IMR-90 (cell line): ENCODE results near the gene RIT1. TPM values are rescaled to one million over a fixed set of nuclear protein-coding genes. Genes with fewer than 3 reads are reported as not detected.

ENCODE experiments used
- ATAC-seq: fragments of 200-7000 bp; cut with Tn5 transposase; 2 replicates; pipeline ENCODE4 v1.9.1; 2020; ENCODE audit warnings: low read depth, mild to moderate bottlenecking, moderate library complexity
- BruUV-seq: library from RNA; stranded (reverse); fragments of 400-500 nt; replicated peaks from 2 replicates; lab custom pipeline; 2021; lab: Mats Ljungman, UMichigan
- CTCF ChIA-PET: fragments of 300-600 bp; formaldehyde crosslinking; extraction: SDS; loops from one replicate; lab custom pipeline; 2021; ENCODE audit warnings: antibody characterized with exemption; lab: Yijun Ruan, JAX
- POLR2A ChIA-PET: fragments of 300-600 bp; sonication (Branson Sonifier 250); formaldehyde crosslinking; loops from one replicate; lab custom pipeline; 2022; ENCODE audit warnings: antibody characterized with exemption; ENCODE audit not compliant: unreplicated experiment; lab: Charles Lee
- DNase-seq: peaks from one replicate; pipeline ENCODE4 v3.0.0; 2013
- H2AFZ ChIP-seq: replicated peaks from 2 replicates; pipeline ENCODE3; 2013; ENCODE audit warnings: low read length, mild to moderate bottlenecking; ENCODE audit not compliant: poor library complexity
- H2AK5ac ChIP-seq: 2 replicates; pipeline ENCODE4 v1.6.1; 2013; ENCODE audit warnings: low read depth, low read length, inconsistent platforms
- H2AK9ac ChIP-seq: replicated peaks from 2 replicates; pipeline ENCODE3; 2013; ENCODE audit warnings: mild to moderate bottlenecking, low read depth, low read length, moderate library complexity; ENCODE audit not compliant: poor library complexity
- H2BK120ac ChIP-seq: 2 replicates; pipeline ENCODE4 v1.6.1; 2013; ENCODE audit warnings: low read depth, low read length, inconsistent platforms
- H2BK15ac ChIP-seq: 3 replicates; pipeline ENCODE4 v1.6.1; 2013; ENCODE audit warnings: low read depth, low read length, inconsistent platforms
- H2BK20ac ChIP-seq: 2 replicates; pipeline ENCODE4 v1.6.1; 2013; ENCODE audit warnings: low read depth, mild to moderate bottlenecking, inconsistent platforms, low read length, moderate library complexity
- H2BK5ac ChIP-seq: 2 replicates; pipeline ENCODE4 v1.6.1; 2013; ENCODE audit warnings: mild to moderate bottlenecking, low read depth, low read length, inconsistent platforms; ENCODE audit not compliant: poor library complexity, severe bottlenecking
- H3K14ac ChIP-seq: replicated peaks from 2 replicates; pipeline ENCODE4 v1.6.1; 2013; ENCODE audit warnings: low read depth, low read length, inconsistent platforms
- H3K18ac ChIP-seq: 2 replicates; pipeline ENCODE4 v1.6.1; 2013; ENCODE audit warnings: low read depth, low read length, control low read depth
- H3K23ac ChIP-seq: 2 replicates; pipeline ENCODE4 v1.6.1; 2013; ENCODE audit warnings: low read depth, low read length, inconsistent platforms
- H3K27ac ChIP-seq: 2 replicates; pipeline ENCODE4 v1.5.1; 2013; ENCODE audit warnings: mild to moderate bottlenecking, control low read depth, low read length; ENCODE audit not compliant: insufficient read depth
- H3K27me3 ChIP-seq: 2 replicates; pipeline ENCODE4 v1.6.1; 2013; ENCODE audit warnings: low read length; ENCODE audit not compliant: control insufficient read depth, insufficient read depth
- H3K36me3 ChIP-seq: 2 replicates; pipeline ENCODE4 v1.6.1; 2013; ENCODE audit warnings: low read length, mixed read lengths; ENCODE audit not compliant: control insufficient read depth, insufficient read depth
- H3K4ac ChIP-seq: 2 replicates; pipeline ENCODE4 v1.6.1; 2013; ENCODE audit warnings: low read depth, low read length, inconsistent platforms
- H3K4me1 ChIP-seq: 2 replicates; pipeline ENCODE4 v1.6.1; 2013; ENCODE audit warnings: low read length, mixed read lengths; ENCODE audit not compliant: control insufficient read depth, insufficient read depth
- H3K4me2 ChIP-seq: 2 replicates; pipeline ENCODE4 v1.6.1; 2013; ENCODE audit warnings: low read depth, mild to moderate bottlenecking, control low read depth, low read length, moderate library complexity
- H3K4me3 ChIP-seq: 2 replicates; pipeline ENCODE4 v1.5.1; 2013; ENCODE audit warnings: low read depth, mild to moderate bottlenecking, control low read depth, low read length, moderate library complexity; ENCODE audit not compliant: insufficient read depth
- H3K56ac ChIP-seq: 2 replicates; pipeline ENCODE4 v1.6.1; 2013; ENCODE audit warnings: low read length, inconsistent platforms; ENCODE audit not compliant: insufficient read depth; ENCODE audit errors: extremely low read depth
- H3K79me1 ChIP-seq, 2 experiments: 2 replicates each; pipeline ENCODE4 v1.6.1; 2013; ENCODE audit warnings: low read length in 2 of 2, inconsistent platforms in 1 of 2, low read depth in 1 of 2
- H3K9ac ChIP-seq: 2 replicates; pipeline ENCODE4 v1.6.1; 2013; ENCODE audit warnings: low read depth, low read length, control low read depth
- H3K9me1 ChIP-seq: 2 replicates; pipeline ENCODE4 v1.6.1; 2013; ENCODE audit warnings: low read length, inconsistent platforms; ENCODE audit not compliant: insufficient read depth
- H3K9me3 ChIP-seq: 2 replicates; pipeline ENCODE4 v1.6.1; 2013; ENCODE audit warnings: low read length; ENCODE audit not compliant: control insufficient read depth, insufficient read depth
- H4K20me1 ChIP-seq: 2 replicates; pipeline ENCODE4 v1.6.1; 2013; ENCODE audit warnings: low read length, inconsistent platforms; ENCODE audit not compliant: insufficient read depth
- H4K5ac ChIP-seq: 2 replicates; pipeline ENCODE4 v1.6.1; 2013; ENCODE audit warnings: mild to moderate bottlenecking, low read depth, low read length, control low read depth
- H4K8ac ChIP-seq, 2 experiments: 2 replicates each; pipeline ENCODE4 v1.6.1; 2013; ENCODE audit warnings: low read depth in 2 of 2, low read length in 2 of 2, control low read depth in 1 of 2, inconsistent platforms in 1 of 2
- H4K91ac ChIP-seq: 2 replicates; pipeline ENCODE4 v1.6.1; 2013; ENCODE audit warnings: low read depth, low read length, inconsistent platforms; ENCODE audit not compliant: insufficient read depth
- BHLHE40 ChIP-seq: fragments of 150-350 bp; IDR thresholded peaks from 2 replicates; pipeline ENCODE4 v1.6.1; 2016; ENCODE audit warnings: mild to moderate bottlenecking, low read depth, low read length
- CEBPB ChIP-seq: IDR thresholded peaks from 2 replicates; pipeline ENCODE4 v1.6.1; 2012; ENCODE audit warnings: low read depth, low read length, improper control_type of control experiment
- MAZ ChIP-seq: IDR thresholded peaks from 2 replicates; pipeline ENCODE4 v1.6.1; 2012; ENCODE audit warnings: low read depth, mild to moderate bottlenecking, low read length, improper control_type of control experiment, moderate library complexity, borderline replicate concordance
- MXI1 ChIP-seq: IDR thresholded peaks from 2 replicates; pipeline ENCODE4 v1.6.1; 2012; ENCODE audit warnings: low read depth, mild to moderate bottlenecking, low read length, moderate library complexity, borderline replicate concordance
- POLR2A ChIP-seq: IDR thresholded peaks from 2 replicates; pipeline ENCODE4 v1.6.1; 2012; ENCODE audit warnings: mild to moderate bottlenecking, low read depth, low read length
- RCOR1 ChIP-seq: IDR thresholded peaks from 2 replicates; pipeline ENCODE4 v1.6.1; 2012; ENCODE audit warnings: mild to moderate bottlenecking, low read length, improper control_type of control experiment; ENCODE audit not compliant: insufficient replicate concordance
- SMC3 ChIP-seq: fragments of 150-350 bp; IDR thresholded peaks from 2 replicates; pipeline ENCODE4 v1.6.1; 2016; ENCODE audit warnings: low read depth, mild to moderate bottlenecking, antibody characterized with exemption, low read length, moderate library complexity
- WGBS, 2 experiments: methylation state at CpG; one replicate each; pipeline versions ENCODE4 v1.1.5 to v1.1.7; 2013; ENCODE audit warnings: missing lambda C conversion rate in 2 of 2; ENCODE audit not compliant: insufficient read length in 1 of 2; ENCODE audit errors: extremely low coverage in 2 of 2; 5-methylcytosine and 5-hydroxymethylcytosine counted together
- dilution Hi-C: fragments of 300-500 bp; cut with HindIII; formaldehyde crosslinking; loops from one replicate; pipeline ENCODE4 v1.14.3; 2018; ENCODE audit warnings: low sequenced_read_pairs; ENCODE audit not compliant: unreplicated experiment
- in situ Hi-C: fragments of 300-500 bp; cut with MboI; formaldehyde crosslinking; loops from 3 replicates; pipeline ENCODE4 v1.14.3; 2019; ENCODE audit warnings: low sequenced_read_pairs, inconsistent platforms, mixed read lengths
- intact Hi-C: fragments of 100-400 bp; cut with micrococcal nuclease; formaldehyde crosslinking; loops from 2 replicates; pipeline ENCODE4 v1.10.0; 2022
- polyA plus RNA-seq, 3 experiments: library from polyadenylated mRNA; depleted of rRNA; stranded (reverse); fragments of >200 nt; gene quantifications; 2 replicates each; pipeline ENCODE4 v1.2.3, GENCODE V29; 2012; ENCODE audit warnings: low replicate concordance in 1 of 3
- total RNA-seq: library from RNA; depleted of rRNA; stranded (reverse); fragments of >200 nt; gene quantifications from 2 replicates; pipeline ENCODE4 v1.2.3, GENCODE V29; 2012

RIT1 gene
- total and polyA plus RNA-seq, 2 of the 4 experiments (the other 2 are of a cell fraction), result 29.6 to 46.8 TPM

DNA sequence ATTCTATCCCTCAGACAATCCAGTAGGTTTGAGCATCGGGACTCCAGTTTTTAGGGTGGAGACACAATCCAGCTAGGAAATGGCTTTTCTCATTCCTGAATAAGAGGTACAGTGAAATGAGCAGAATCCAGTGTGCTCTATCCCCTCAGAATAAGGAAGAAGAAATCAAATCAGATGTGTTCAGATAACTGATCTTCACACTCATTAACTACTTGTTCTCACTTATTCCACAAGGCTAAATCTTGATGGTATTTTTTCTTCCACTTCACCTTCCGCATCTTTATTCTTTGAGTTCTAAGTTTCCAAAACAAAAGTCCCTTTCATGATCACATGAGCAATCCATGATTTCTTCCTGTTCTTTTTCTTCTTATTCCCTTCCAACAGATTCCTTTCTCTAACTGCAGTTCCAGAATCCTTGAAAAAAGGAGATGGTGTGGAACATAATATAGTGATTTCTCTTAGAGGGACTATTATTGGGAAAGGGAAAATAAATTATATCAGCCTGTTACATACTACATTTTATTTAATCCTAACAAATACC lies 50.1 kb downstream of the RIT1 start (continued):
- TF ChIP-seq POLR2A, result no peak

DNA sequence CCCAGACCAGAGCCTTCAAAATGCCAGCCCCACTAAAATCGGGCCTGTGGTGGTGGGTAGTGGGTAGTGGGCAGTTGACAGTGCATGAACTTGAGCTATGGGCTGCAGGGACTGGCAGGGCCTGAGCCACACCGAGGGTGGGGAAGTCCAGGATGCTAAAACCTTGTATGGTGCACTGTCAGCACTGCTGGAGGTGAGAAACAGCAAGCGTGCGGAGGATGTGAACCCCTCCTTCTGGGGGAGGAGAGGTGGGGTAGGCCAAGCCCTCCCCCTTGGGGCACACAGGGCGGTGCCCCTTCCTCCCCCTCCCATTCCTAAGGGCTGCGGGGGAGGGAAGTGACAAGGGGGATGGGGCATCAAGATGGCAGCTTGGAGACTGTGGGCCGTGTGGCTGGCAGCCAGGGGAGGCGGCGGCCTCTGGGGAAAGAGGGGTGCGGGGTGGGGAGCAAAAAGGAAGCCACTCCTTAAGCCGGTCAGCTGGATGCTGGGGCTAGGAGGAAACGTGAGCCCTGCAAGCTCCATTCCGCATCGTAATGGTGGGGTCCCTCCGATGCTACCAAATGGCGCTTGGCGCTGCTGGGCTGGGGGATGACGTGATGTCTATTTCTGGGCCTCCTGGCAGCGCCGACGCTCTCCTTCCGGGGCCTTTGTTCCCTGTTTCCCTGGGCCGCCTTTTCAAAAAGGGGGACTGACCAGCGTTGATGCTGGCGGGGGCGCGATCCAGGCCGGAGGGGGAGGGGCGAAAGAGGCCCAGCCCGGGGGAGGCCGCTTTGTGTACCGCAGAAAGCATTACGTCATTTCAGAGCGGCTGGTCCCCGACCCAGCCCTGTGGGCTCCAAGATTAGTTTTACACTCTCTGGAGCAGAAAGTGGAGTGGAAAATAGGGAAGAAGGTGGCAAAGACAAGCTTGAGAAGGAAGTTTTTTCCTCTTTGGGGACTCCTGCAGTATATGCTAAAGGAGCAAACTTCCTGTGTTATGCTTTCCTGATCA lies 51.0 kb downstream of the RIT1 start:
- in situ Hi-C loops (no loop called here), dilution Hi-C loops (no loop called here), intact Hi-C loops (no loop called here)
- peak overlapping the region; percentile 92 for H2BK5ac ChIP-seq
- WGBS, 2 experiments, result 2% methylated on average over 11 of the region's 35 CpGs; no CpG with 5 or more reads in 1 of the 2 experiments
- H3K14ac ChIP-seq, result peak overlapping the region; percentile 90
- peak overlapping the region; percentile 99 for H2AK9ac ChIP-seq
- ChIA-PET POLR2A (interaction anchor here (0.6 to 1.0 kb wide), 2 partner anchors 9 to 92 kb away, joined by 4 to 21 read pairs; no protein-coding TSS in a partner anchor), CTCF (interaction anchor here (0.7 kb wide), 1 partner anchor 33 kb away, joined by 3 read pairs; no protein-coding TSS in a partner anchor)
- DNase-seq (peak; percentile 84), ATAC-seq (peak; percentile 63)
- no TSS peak for BruUV-seq
- peak overlapping the region; percentile 93 to 95 for H4K8ac ChIP-seq
- no peaks in the 10 kb centered on the region for H3K36me3 ChIP-seq
- H3K56ac ChIP-seq, result peak overlapping the region; percentile 96
- H3K27me3 ChIP-seq, result no peaks in the 10 kb centered on the region
- TF ChIP-seq BHLHE40 (peak; percentile 34; the same call in 1 of the 2 replicates), SMC3 (no peak), RCOR1 (no peak), POLR2A (peak; percentile 70; the same call in 1 of the 2 replicates), CEBPB (peak; percentile 58), MAZ (peak; percentile 56; the same call in 1 of the 2 replicates), MXI1 (no peak)
- peak overlapping the region; percentile 91 for H2AK5ac ChIP-seq
- peak overlapping the region; percentile 88 for H4K91ac ChIP-seq
- no peaks in the 10 kb centered on the region; the same call in 1 of the 2 replicates for H3K4me1 ChIP-seq
- no peaks in the 10 kb centered on the region for H3K9me3 ChIP-seq
- H2AFZ ChIP-seq, result peak overlapping the region; percentile 91
- H3K4me2 ChIP-seq, result peak overlapping the region; percentile 82
- peak overlapping the region; percentile 57 for H2BK120ac ChIP-seq
- H2BK15ac ChIP-seq, result peak overlapping the region; percentile 86; the same call in 2 of the 3 replicates
- peak overlapping the region; percentile 95 for H3K27ac ChIP-seq
- H3K4me3 ChIP-seq, result peak overlapping the region; percentile 50
- H4K20me1 ChIP-seq, result no peaks in the 10 kb centered on the region
- H3K4ac ChIP-seq, result peak overlapping the region; percentile 80
- H3K18ac ChIP-seq, result peak overlapping the region; percentile 86
- peak overlapping the region; percentile 94 for H3K23ac ChIP-seq
- peak overlapping the region; percentile 83 for H3K9ac ChIP-seq
- H3K9me1 ChIP-seq, result peaks cover 10% of the 10 kb centered on the region
- peak overlapping the region; percentile 95 for H4K5ac ChIP-seq
- H2BK20ac ChIP-seq, result peak overlapping the region; percentile 28
- peaks cover 9 to 63% of the 10 kb centered on the region in 2 experiments for H3K79me1 ChIP-seq
